ENCODE measurements around the gene RARB. TPM values are rescaled to one million over a fixed set of nuclear protein-coding genes. Genes with fewer than 3 reads are reported as not detected.

The RARB gene
- total and polyA plus RNA-seq, 9 of the 15 experiments (the other 6 are each of a cell fraction or from before 2014, with no cell fraction given) = 0.15 to 1.3 (median 0.27) TPM

- Histone ChIP-seq H3K4me3 (no peak overlapping the region), H3K9ac (ENCODE audit: insufficient read depth in 1 of 2, low read depth in 2 of 2, low read length in 2 of 2) (no peak overlapping the region), H3K36me3 (ENCODE audit: control insufficient read depth, insufficient read depth, low read length) (no peaks in the 10 kb centered on the region), H2AFZ (ENCODE audit: low read depth, low read length) (no peak overlapping the region), H3K4me2 (ENCODE audit: insufficient read depth, low read length) (no peak overlapping the region), H3K79me2 (ENCODE audit: control insufficient read depth, insufficient read depth, low read length) (no peaks in the 10 kb centered on the region), H3K27ac (ENCODE audit: extremely low read depth, low read depth, low read length) (no peak overlapping the region), H3K9me1 (ENCODE audit: control insufficient read depth, insufficient read depth, low read length) (no peaks in the 10 kb centered on the region), H3K27me3 (ENCODE audit: control insufficient read depth in 2 of 2, insufficient read depth in 2 of 2, low read length in 2 of 2) (no peaks in the 10 kb centered on the region; a peak in 1 of 5 replicates), H3K4me1 (replicated peaks in 1 of 2; ENCODE audit: control insufficient read depth in 2 of 2, insufficient read depth in 2 of 2, low read length in 2 of 2) (no peaks in the 10 kb centered on the region), H3K9me3 (replicated peaks; ENCODE audit: control insufficient read depth, insufficient read depth, low read depth, low read length) (no peaks in the 10 kb centered on the region), H4K20me1 (replicated peaks; ENCODE audit: control insufficient read depth, insufficient read depth, low read length) (no peaks in the 10 kb centered on the region)
- 0% methylated on average over 1 of the region's 1 CpG for WGBS (ENCODE audit: insufficient coverage, low coverage, missing lambda C conversion rate)
- intact Hi-C loops (cut with micrococcal nuclease) = no loop called here
- FAIRE-seq = no peak
- POLR2A ChIA-PET = interaction anchor here (1.1 kb wide), 1 partner anchor 25 kb away, joined by 4 read pairs; no protein-coding TSS in a partner anchor
- no peak for DNase-seq (ENCODE audit: extremely low read depth in 1 of 4, low spot score in 3 of 4)
- in situ Hi-C loops (cut with MboI) = no loop called here
- BruUV-seq (replicated peaks) = no TSS peak
- no peak for ATAC-seq
- CTCF ChIA-PET (ENCODE audit: low intra/inter-chr PET ratio) = no interaction called here
- TF ChIP-seq POLR2G (IDR thresholded peaks at IDR 0.05; ENCODE audit: low read depth, low read length) = no peak
- TF ChIP-seq, protein P1, sequence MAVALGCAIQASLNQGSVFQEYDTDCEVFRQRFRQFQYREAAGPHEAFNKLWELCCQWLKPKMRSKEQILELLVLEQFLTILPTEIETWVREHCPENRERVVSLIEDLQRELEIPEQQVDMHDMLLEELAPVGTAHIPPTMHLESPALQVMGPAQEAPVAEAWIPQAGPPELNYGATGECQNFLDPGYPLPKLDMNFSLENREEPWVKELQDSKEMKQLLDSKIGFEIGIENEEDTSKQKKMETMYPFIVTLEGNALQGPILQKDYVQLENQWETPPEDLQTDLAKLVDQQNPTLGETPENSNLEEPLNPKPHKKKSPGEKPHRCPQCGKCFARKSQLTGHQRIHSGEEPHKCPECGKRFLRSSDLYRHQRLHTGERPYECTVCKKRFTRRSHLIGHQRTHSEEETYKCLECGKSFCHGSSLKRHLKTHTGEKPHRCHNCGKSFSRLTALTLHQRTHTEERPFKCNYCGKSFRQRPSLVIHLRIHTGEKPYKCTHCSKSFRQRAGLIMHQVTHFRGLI (CRISPR knock-in tag; IDR thresholded peaks at IDR 0.05) = no peak
- no peak for TF ChIP-seq ZNF23 (CRISPR knock-in tag; IDR thresholded peaks at IDR 0.05)
- TF ChIP-seq KDM1A (IDR thresholded peaks at IDR 0.05) = no peak
- no peak for TF ChIP-seq ZNF592 (IDR thresholded peaks at IDR 0.05)
- TF ChIP-seq, protein P2, sequence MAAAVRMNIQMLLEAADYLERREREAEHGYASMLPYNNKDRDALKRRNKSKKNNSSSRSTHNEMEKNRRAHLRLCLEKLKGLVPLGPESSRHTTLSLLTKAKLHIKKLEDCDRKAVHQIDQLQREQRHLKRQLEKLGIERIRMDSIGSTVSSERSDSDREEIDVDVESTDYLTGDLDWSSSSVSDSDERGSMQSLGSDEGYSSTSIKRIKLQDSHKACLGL (CRISPR knock-in tag; IDR thresholded peaks at IDR 0.05; ENCODE audit: borderline replicate concordance, poor library complexity, severe bottlenecking) = no peak
- no peak for TF ChIP-seq SMAD3 (CRISPR knock-in tag; conservative IDR thresholded peaks at IDR 0.05)
- no peak for TF ChIP-seq TAF15 (IDR thresholded peaks at IDR 0.05; ENCODE audit: low read depth, low read length)
- no peak for TF ChIP-seq SREBF2 (CRISPR knock-in tag; IDR thresholded peaks at IDR 0.05)
- TF ChIP-seq, protein P3, sequence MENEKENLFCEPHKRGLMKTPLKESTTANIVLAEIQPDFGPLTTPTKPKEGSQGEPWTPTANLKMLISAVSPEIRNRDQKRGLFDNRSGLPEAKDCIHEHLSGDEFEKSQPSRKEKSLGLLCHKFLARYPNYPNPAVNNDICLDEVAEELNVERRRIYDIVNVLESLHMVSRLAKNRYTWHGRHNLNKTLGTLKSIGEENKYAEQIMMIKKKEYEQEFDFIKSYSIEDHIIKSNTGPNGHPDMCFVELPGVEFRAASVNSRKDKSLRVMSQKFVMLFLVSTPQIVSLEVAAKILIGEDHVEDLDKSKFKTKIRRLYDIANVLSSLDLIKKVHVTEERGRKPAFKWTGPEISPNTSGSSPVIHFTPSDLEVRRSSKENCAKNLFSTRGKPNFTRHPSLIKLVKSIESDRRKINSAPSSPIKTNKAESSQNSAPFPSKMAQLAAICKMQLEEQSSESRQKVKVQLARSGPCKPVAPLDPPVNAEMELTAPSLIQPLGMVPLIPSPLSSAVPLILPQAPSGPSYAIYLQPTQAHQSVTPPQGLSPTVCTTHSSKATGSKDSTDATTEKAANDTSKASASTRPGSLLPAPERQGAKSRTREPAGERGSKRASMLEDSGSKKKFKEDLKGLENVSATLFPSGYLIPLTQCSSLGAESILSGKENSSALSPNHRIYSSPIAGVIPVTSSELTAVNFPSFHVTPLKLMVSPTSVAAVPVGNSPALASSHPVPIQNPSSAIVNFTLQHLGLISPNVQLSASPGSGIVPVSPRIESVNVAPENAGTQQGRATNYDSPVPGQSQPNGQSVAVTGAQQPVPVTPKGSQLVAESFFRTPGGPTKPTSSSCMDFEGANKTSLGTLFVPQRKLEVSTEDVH (IDR thresholded peaks at IDR 0.05; ENCODE audit: low read depth, partially characterized antibody) = no peak
- no peak for TF ChIP-seq CHCHD3 (CRISPR knock-in tag; IDR thresholded peaks at IDR 0.05)
- TF ChIP-seq ZNF583 (CRISPR knock-in tag; IDR thresholded peaks at IDR 0.05) = no peak
- TF ChIP-seq HOMEZ (CRISPR knock-in tag; IDR thresholded peaks at IDR 0.05) = no peak
These were observed 51.6 kb downstream of the RARB start for GRCh38 chr3:25479727-25480010.

Data from K562 (cell line).